Stimulated activated CD4-positive, alpha-beta T cell treated with anti-CD3 and anti-CD28 coated beads, Interleukin-1b, Interleukin-23, amount 100 ng/mL, for 4 hours (primary cell): ENCODE results near the gene BBS12.
"Not testable (repeated sequence)": the region's sequence is repeated elsewhere in the genome, so short reads cannot be mapped to it uniquely, and the experiment has no call there.

ENCODE experiments used
- DNase-seq, 2 donors: peaks; one replicate each; pipeline ENCODE4 v3.0.0-alpha.2; 2020; ENCODE audit warnings: low read depth in 2 of 2

Gene BBS12

GRCh38 chr4:122765692-122766352 lies 33.3 kb downstream of the BBS12 start:
- no peak for DNase-seq

GRCh38 chr4:122766353-122766705 lies 33.8 kb downstream of the BBS12 start:
- DNase-seq: no peak

GRCh38 chr4:122766950-122767349 lies 34.4 kb downstream of the BBS12 start:
- no peak for DNase-seq

GRCh38 chr4:122771724-122772123 lies 39.2 kb downstream of the BBS12 start:
- DNase-seq: no peak

- no peak for DNase-seq
These were observed 39.8 kb downstream of the BBS12 start for GRCh38 chr4:122772311-122772710.

GRCh38 chr4:122772986-122773385 lies 40.5 kb downstream of the BBS12 start:
- DNase-seq: no peak

GRCh38 chr4:122775039-122775438 lies 42.5 kb downstream of the BBS12 start:
- no peak for DNase-seq

- no peak for DNase-seq
These were observed 43.7 kb downstream of the BBS12 start for GRCh38 chr4:122775987-122776836.

- DNase-seq: no peak
These were observed 44.4 kb downstream of the BBS12 start for GRCh38 chr4:122776916-122777315.

GRCh38 chr4:122777846-122778673 lies 45.6 kb downstream of the BBS12 start:
- no peak for DNase-seq

GRCh38 chr4:122781486-122781885 lies 49.0 kb downstream of the BBS12 start:
- no peak for DNase-seq

GRCh38 chr4:122783301-122784215 lies 51.1 kb downstream of the BBS12 start:
- no peak for DNase-seq

- DNase-seq: no peak
These were observed 51.8 kb downstream of the BBS12 start for GRCh38 chr4:122784261-122784660.

GRCh38 chr4:122785099-122785498 lies 52.6 kb downstream of the BBS12 start:
- DNase-seq: no peak

- not testable (repeated sequence) for DNase-seq
These were observed 53.8 kb downstream of the BBS12 start for GRCh38 chr4:122786296-122786695.

GRCh38 chr4:122786920-122787319 lies 54.4 kb downstream of the BBS12 start:
- not testable (repeated sequence) for DNase-seq

- DNase-seq: no peak
These were observed 55.4 kb downstream of the BBS12 start for GRCh38 chr4:122787940-122788339.

GRCh38 chr4:122788935-122789334 lies 56.4 kb downstream of the BBS12 start:
- DNase-seq: no peak

GRCh38 chr4:122793811-122794210 lies 61.3 kb downstream of the BBS12 start:
- DNase-seq: no peak
